ENCODE data around the gene DDX60.

Gene DDX60

GRCh38 chr4:168199260-168199957 is 119.1 kb downstream of the DDX60 start:
- no peak for DNase-seq

DNA sequence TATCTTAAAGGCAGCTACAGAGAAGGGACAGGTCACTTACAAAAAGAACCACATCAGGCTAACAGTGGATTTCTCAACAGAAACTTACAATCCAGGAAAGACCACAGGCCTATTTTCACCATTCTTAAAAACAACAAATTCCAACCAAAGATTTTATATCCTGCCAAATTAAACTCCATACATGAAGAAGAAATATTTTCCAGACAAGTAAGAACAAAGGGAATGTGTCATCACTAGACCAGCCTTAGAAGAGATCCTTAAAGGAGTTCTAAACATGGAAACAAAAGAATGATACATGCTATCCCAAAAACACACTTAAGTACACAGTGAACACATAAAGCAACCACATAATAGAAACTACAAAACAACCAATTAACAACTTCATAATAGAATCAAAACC is 120.6 kb downstream of the DDX60 start:
- DNase-seq = no peak

DNA sequence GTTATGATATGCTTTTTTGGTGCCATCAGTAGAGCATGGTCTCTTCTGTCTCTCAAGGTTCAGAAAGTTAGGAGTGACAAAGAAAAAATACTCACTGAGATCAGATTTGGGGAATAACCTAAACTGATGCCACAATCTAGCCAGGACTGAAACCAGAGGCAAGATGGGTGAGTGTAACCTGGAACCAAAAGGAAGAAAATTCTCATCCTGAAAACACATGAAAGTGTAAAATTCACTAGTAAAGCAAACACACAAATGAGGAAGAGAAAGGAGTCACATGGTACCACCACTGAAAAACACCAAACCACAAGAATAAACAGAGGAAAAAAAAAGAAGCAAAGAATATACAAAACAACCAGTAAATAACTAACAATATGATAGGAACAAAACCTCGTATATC is 129.8 kb downstream of the DDX60 start:
- DNase-seq = no peak

GRCh38 chr4:168183717-168184571 is 134.6 kb downstream of the DDX60 start:
- peak; percentile 68 for DNase-seq

GRCh38 chr4:168177546-168178149 is 140.9 kb downstream of the DDX60 start:
- DNase-seq = no peak

GRCh38 chr4:168174308-168174707 is 144.2 kb downstream of the DDX60 start:
- DNase-seq = no peak

GRCh38 chr4:168167714-168168284 is 150.8 kb downstream of the DDX60 start:
- no peak for DNase-seq

Data from eye (tissue), 1 donor.